NCI-H2171 treated with DMSO at 0.1 percent for 48 hours (cell line): ENCODE measurements around the gene GALNT5.

ENCODE experiments used
- DNase-seq: peaks from one replicate; lab custom pipeline; 2025; lab: John Stamatoyannopoulos, UW

GALNT5 gene

GRCh38 chr2:157292853-157293252, 35.3 kb downstream of the GALNT5 start:
- DNase-seq = no peak

GRCh38 chr2:157296490-157296889, 39.0 kb downstream of the GALNT5 start:
- DNase-seq = no peak

GRCh38 chr2:157296958-157297357, 39.5 kb downstream of the GALNT5 start:
- no peak for DNase-seq

- DNase-seq = no peak
Measured at GRCh38 chr2:157301307-157301706, 43.8 kb downstream of the GALNT5 start.

GRCh38 chr2:157302492-157303099, 45.1 kb downstream of the GALNT5 start:
- DNase-seq = peak; percentile 81

- no peak for DNase-seq
Measured at GRCh38 chr2:157303612-157304011, 46.1 kb downstream of the GALNT5 start.

- DNase-seq = no peak
Measured at GRCh38 chr2:157304811-157305722, 47.6 kb downstream of the GALNT5 start.

- no peak for DNase-seq
Measured at GRCh38 chr2:157305723-157306110, 48.2 kb downstream of the GALNT5 start.

- no peak for DNase-seq
Measured at GRCh38 chr2:157307021-157307420, 49.5 kb downstream of the GALNT5 start.

- no peak for DNase-seq
Measured at GRCh38 chr2:157309878-157310277, 52.4 kb downstream of the GALNT5 start.

GRCh38 chr2:157311706-157312105, 54.2 kb downstream of the GALNT5 start:
- DNase-seq = no peak

GRCh38 chr2:157312866-157313486, 55.5 kb downstream of the GALNT5 start:
- peak; percentile 64 for DNase-seq

GRCh38 chr2:157315901-157316300, 58.4 kb downstream of the GALNT5 start:
- no peak for DNase-seq

GRCh38 chr2:157318884-157319283, 61.4 kb downstream of the GALNT5 start:
- no peak for DNase-seq

- no peak for DNase-seq
Measured at GRCh38 chr2:157319795-157320194, 62.3 kb downstream of the GALNT5 start.

- DNase-seq = no peak
Measured at GRCh38 chr2:157320409-157320808, 62.9 kb downstream of the GALNT5 start.

- no peak for DNase-seq
Measured at GRCh38 chr2:157321466-157321865, 64.0 kb downstream of the GALNT5 start.

- DNase-seq = no peak
Measured at GRCh38 chr2:157322432-157322831, 64.9 kb downstream of the GALNT5 start.

GRCh38 chr2:157324331-157324843, 66.9 kb downstream of the GALNT5 start:
- DNase-seq = no peak

GRCh38 chr2:157325786-157326185, 68.3 kb downstream of the GALNT5 start, which contains the start of gene ERMN:
ERMN (minus strand) TSS chr2:157325824; CDS start chr2:157325642, 182 bp downstream.
- no peak for DNase-seq

- no peak for DNase-seq
Measured at GRCh38 chr2:157326698-157327097, 69.2 kb downstream of the GALNT5 start.

GRCh38 chr2:157327200-157327599, 69.7 kb downstream of the GALNT5 start:
- DNase-seq = peak; percentile 57
